HG02885 (cell line): ENCODE data around the gene CDADC1.
"Not testable (repeated sequence)": the region's sequence is repeated elsewhere in the genome, so short reads cannot be mapped to it uniquely, and the experiment has no call there.

Source experiments
- ATAC-seq: cut with Tn5 transposase; IDR thresholded peaks from one replicate; pipeline ENCODE4 v1.9.1; 2021; ENCODE audit warnings: mild to moderate bottlenecking; ENCODE audit not compliant: unreplicated experiment, poor library complexity

Gene CDADC1

GRCh38 chr13:49292742-49293486 lies 45.2 kb downstream of the CDADC1 start:
- ATAC-seq, result no peak

DNA sequence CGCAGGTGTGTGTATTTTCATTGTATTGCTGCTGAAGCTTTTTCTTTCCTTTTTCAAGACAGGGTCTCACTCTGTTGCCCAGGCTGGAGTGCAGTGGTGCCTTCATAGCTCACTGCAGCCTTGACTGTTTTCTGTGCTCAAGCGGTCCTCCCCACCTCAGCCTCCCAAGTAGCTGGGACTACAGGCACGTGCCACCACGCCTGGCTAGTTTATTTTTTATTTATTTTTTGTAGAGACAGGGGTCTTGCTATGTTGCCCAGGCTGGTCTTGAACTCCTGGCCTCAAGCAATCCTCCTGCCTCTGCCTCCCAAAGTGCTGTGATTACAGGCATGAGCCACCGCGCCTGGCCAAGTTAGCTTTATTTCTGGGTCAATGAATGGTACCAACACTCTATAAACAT lies 47.0 kb downstream of the CDADC1 start:
- ATAC-seq, result not testable (repeated sequence)

DNA sequence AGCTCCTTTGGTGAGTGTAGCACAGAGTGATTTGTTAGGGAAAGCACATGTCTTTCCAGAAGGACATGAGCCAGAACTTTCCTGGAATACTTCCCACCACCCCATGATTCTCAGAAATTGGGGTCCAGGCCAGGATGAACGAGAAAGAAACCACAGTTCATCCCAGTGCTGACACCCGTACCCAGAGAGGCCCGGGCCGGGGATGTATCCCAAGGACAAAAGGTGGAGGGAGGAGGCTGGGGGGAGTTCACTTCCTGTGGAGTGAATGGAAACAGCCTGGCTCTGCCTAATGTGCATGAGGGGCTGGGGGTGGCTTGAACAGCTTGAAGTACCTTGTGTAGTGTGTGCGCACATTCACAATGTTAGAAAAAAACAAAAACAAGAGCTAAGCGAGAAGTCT lies 47.5 kb downstream of the CDADC1 start:
- ATAC-seq, result no peak

DNA sequence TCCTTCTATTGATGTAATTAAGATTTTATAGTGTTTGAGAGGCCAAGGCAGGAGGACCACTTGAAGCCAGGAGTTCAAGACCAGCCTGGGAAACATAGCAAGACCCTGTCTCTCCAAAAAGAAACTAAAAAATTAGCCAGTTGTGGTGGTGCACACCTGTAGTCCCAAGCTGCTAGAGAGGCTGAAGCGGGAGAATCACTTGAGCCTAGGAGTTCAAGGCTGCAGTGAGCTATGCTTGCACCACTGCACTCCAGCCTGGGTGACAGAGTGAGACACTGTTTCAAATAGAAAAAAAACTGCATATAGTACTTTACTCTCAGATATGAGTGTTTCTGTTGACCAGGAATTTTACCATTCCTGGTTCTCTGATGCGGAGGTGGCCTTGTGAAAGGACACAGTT lies 48.9 kb downstream of the CDADC1 start:
- no peak for ATAC-seq

DNA sequence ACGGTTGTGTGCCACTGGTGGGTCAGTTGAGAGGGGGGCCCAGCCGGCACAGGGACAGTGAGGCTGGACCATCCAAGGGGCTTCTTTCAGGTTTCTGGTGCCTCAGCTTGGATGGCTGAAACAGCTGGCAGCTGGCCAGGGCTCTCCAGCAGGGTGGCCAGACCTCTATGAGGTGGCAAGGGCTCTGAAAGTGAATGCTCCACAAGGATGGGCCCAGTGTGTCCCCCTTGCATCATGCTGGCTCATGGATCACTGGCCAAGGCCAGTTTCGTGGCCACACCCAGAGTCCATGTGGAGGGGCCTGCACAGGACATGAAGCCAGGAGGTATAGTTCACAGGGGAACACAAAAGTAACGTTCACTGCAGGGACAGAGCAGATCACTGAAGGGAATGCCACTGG lies 49.6 kb downstream of the CDADC1 start:
- no peak for ATAC-seq

- no peak for ATAC-seq
Observed at GRCh38 chr13:49298416-49298815, 50.7 kb downstream of the CDADC1 start.

DNA sequence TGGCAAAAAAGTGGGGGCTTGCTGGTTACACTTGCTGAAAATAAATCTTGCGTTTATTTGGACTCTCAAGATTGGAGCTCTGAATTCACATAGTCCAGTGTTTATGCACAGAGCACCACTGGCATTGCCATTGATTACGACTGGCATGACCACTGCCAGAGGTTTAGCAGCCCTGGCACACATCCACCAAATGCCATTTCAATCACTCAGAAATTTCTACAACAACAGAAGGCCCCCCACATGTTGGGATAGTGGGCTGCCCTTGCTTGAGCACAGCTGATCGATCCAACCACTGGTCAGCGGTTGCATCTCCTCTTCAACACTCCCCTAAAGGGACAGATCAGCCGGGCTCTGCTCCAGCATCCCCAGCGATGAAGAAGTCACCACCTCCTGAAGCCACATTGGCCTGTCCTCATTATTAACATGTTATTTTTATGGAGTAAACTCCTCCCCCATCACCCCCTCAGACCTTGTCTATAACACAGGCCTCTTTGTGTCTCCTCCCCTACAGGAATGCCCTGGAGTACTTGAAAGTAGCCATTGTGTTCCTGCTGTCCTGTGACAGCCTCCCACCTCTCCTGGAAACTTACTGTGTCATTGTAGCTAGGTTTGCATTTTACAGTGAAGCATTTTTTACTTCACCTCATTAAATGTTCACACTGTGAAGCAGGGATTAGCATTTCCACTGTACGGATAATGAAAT lies 51.3 kb downstream of the CDADC1 start:
- no peak for ATAC-seq

DNA sequence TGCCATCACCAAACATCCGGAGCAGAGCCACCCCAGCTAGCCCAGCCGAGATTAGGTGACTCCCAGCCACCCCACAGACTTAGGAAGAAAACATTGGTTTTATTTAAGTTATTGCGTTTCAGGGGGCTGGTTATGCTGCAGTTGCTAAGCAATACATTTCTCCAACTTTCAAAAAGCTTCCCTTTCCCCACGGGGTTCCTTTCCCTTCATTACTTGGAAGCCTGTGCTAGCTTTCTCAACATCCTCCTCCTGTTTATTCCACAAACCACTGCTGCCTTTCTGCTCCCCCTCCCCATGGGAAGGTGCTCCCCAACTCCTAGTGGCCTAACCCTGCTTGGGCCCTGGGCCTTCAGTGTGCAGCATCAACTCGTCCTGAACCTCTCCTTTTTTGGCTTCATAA lies 52.6 kb downstream of the CDADC1 start:
- no peak for ATAC-seq

- ATAC-seq, result peak; percentile 93
Observed at GRCh38 chr13:49300739-49301589, 53.2 kb downstream of the CDADC1 start.

DNA sequence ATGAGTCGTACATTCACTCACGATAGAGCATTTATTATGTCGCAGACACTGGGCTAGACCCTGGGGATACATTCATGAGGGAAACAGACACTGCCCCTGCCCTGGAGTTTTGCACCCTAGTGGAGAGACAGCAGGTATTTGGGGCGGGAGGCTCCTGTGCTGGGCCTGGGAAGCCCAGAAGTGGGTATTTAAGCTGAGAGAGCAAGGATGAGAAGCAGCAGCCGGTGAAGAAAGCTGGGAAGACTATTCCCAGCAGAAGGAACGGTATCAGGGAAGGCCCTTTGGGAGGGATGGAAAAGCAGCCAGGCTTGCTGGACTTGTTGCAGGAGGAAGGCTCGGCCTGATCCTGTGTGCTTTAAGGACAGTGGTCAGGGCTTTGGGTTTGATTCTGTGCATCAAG lies 54.5 kb downstream of the CDADC1 start:
- ATAC-seq, result no peak

DNA sequence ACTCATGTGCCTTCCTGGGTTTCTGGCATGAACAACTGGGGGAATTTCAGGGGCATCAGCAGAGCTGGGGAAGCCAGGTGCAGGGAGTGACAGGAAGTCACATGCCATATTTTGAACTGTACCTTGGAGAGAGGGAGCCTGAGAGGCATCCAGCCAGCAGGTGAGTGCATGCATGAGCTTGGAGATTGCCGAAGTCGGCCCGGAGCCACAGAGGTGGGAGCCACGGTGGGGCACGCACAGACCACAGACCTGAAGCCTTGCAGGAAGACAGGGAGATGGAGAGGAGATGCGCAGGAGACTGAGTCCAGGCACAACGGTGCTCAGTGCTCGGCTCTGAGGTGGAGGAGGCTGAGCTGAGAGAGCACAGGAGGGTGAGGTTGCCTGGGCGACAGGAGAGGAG lies 55.1 kb downstream of the CDADC1 start:
- ATAC-seq, result no peak

DNA sequence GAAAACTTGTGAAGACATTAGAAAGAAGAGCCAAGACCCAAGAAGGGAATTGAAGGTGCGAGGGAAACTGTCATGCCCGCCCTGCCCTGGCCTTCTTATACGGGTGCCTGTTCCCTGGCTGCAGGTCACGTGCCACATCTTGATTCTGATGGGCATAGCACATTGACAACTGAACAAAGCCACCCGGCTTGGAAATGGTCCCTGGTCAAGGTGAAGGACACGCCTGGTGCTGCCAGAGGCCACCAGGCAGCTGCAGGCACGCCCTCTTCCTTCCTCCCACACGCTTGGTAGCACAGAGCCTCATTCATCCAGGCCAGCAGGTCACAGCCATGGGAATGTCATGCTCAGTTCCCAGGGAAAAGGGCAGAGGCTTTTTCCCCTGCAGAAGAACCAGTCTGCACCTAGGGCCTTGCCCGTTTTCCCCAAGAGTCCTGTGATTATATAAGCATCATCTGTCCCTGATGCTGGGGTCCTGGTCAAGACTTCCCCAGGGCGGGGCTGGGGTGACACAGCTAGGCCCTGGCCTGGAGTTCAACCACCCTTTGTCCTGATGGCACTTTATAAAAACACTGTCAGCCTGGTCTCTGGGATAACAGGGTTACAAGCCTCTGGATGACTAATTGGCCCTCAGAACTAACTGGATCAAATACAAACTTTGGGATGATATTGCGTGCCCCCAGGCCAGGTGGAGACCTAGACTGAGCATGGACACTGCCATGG lies 56.0 kb downstream of the CDADC1 start:
- no peak for ATAC-seq

DNA sequence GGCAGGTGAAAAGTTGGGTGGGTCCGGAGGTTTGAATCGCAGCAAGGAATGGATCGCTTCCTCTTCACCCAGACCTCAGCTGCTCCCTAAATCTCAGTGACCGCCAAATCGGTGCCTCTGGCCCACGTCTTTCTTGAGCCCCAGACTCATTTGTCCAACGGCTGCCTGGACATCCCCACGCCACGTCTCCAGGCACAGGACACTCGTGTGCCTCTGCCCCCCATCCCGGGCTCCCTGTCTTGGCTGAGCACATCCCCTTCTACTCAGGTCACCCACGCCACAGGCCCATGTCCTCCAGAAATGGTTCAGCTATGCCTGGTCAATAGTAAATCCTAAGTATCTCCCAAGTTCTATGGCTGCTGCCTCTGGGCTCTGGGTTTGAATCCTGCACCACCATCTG lies 56.6 kb downstream of the CDADC1 start:
- no peak for ATAC-seq

DNA sequence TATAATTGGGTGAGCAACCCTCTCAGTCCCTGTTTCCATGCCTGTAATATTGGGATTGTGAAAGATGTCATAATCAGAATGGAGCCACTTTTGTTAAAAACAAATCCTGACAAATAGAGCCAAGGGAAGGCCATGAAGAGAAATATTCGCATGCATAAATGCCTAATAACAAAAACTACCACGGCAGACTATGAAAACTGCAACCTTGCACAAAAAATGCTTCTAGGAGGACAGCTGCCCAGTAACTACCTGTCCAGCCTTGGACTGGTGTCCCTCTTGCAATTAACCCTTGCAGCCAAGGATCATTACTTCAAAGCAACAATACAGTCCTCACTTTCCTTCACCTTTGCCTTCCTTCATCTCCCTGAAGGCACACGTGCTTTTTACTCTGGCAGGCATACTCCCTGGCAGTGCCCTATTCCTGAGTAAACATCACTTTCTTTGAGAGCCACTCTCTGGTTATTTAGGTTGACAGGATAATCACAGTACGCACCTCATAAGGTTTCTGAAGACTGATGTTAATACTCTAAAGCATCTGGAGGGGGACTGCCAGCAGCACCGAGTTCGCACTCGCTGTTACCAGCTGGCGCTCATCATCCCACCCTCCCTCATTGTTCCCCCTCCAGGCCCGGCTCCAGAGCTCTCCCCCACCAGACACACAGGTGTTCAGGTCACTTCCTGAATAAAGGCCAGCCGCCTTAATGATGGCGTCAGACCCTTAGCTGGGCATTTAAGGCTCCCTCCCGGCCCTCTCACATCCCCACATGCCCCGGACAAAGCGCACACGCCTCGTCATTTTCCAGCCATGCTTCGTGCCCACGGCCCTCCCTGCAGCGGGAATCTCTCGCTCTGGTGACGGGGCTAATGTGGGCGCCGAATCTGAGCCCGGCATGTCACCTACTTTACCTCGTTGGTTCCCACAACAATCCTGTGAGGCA lies 57.3 kb downstream of the CDADC1 start:
- ATAC-seq, result no peak

DNA sequence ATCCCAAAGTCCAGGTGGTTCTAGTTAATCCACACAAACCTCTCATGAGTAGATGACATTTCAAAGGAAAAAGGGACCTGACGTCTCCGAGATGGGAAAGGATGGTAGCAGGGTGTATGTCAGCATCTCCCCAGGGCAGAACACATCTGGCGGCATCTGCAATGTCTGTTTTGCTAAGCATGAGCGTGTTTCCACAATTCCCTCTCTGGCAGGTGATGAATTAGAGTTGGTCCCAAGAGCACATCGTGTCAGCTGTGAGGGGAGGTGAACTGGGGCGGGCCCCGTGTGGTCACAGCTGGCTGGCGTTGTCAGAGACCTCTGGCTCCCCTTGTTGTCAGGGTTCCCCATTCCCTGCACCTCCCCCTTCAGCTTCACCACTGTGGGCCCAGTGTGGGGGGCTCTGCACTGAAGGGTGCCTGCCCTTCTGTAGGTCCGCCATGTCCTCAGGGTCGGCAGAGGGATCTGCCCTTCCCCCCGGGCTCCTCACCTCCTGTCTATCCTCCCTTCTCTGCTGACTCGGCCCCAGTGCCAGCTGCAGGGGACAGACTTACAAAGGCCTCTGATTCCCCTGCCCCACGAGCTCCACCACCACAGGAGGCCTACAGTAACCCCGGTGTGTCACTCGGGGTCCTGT lies 58.2 kb downstream of the CDADC1 start:
- ATAC-seq, result no peak

- ATAC-seq, result no peak
Observed at GRCh38 chr13:49307365-49307764, 59.6 kb downstream of the CDADC1 start.

DNA sequence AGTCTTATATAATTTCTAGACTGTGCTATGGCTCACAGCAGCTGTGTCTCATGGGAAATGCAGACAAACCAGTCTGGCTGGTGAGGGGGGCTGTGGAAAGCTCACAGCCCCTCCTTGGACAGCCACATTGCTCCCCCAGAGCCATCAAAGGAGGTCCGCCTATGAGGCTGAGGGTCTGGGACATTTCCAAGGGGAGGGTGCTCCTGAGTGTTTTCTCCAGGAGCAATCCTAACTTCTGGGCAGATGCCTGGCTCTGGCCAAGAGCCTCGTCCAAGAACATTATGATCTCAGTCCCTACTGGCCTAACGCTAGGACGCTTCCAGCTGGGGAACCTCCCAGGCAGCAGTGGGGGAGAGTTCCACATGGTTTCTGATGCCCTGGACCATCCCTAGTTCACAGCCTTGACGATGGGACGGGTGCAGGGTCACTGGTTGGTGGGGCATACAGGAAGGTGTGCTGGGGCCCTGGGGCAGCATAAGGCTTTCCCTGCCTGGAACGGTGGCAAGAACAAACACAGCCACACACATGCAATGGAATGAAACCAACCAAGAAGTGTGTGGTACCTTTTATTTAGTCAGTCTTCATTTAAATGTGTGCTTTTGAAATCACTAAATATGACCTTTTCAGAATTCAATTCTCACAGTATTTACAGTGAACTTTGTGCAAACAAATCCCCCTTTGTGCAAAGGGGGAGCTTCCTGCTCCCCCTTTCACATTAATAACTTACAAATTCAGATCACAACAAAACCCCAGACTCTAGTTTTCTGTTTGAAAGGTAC lies 60.6 kb downstream of the CDADC1 start:
- ATAC-seq, result no peak

GRCh38 chr13:49308921-49309408 lies 61.2 kb downstream of the CDADC1 start:
- no peak for ATAC-seq
